Fibroblast of skin of right biceps (primary cell): ENCODE data around the gene IGFBP7.
A peak's percentile ranks its signal among the peaks of the same experiment; 100 is the strongest.

Experiments used
- DNase-seq: peaks from one replicate; pipeline ENCODE4 v3.0.0-alpha.2; 2013

The IGFBP7 gene

DNA sequence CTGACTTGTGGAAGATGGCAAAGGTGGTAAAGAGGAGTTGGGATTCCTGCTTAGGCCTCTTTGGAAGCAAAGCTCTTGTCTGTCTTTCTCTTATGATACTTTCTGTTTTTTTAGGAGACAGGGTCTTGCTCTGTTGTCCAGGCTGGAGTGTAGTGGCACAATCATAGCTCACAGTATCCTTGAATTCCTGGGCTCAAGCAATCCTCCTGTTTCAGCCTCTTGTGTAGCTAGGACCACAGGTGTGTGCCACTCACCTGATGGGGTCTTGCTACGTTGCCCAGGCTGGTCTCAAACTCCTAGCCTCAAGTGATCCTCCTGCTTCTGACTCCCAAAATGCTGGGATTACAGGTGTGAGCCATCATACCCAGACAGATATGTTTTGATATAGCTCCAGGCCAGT is 19.3 kb upstream of the IGFBP7 start:
- no peak for DNase-seq

GRCh38 chr4:57127361-57127760 is 17.2 kb upstream of the IGFBP7 start:
- no peak for DNase-seq

DNA sequence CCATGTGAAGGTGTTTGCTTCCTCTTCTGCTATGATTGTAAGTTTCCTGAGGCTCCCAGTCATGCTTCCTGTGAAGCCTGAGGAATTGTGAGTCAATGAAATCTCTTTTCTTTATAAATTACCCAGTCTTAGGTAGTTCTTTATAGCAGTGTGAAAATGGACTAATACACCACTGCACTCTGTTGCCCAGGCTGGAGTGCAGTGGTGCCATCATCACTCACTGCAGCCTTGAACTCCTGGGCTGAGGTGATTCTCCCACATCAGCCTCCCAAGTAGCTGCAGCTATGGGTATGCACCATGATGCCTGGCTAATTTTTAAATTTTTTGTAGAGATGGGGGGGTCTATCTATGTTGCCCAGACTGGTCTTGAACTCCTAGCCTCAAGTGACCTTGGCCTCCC is 15.8 kb upstream of the IGFBP7 start:
- DNase-seq: no peak

GRCh38 chr4:57124145-57124544 is 14.0 kb upstream of the IGFBP7 start:
- DNase-seq: no peak

DNA sequence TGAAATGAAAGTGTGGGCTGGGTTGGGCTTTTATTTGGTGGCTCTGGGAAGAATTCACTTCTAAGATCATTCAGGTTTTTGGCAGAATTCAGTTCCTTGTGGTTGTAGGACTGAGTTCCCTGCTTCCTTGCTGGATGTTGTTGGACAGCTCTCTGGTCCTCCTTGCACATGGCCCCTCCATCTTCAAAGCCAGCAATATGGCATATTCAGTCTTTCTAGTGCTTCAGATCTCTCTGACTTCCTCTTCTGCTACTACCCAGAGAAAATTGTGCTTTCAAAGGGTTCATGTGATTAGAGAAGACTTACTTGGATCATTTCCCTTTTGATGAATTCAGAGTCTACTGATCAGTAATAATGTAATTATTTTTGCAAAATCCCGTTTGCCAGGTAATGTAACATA is 12.8 kb upstream of the IGFBP7 start:
- no peak for DNase-seq

- DNase-seq: peak; percentile 91
Measured at GRCh38 chr4:57119054-57119651, 9.0 kb upstream of the IGFBP7 start.

- DNase-seq: no peak
Measured at GRCh38 chr4:57117491-57117890, 7.3 kb upstream of the IGFBP7 start.

- no peak for DNase-seq
Measured at GRCh38 chr4:57116245-57116644, 6.1 kb upstream of the IGFBP7 start.

GRCh38 chr4:57114973-57115372 is 4.8 kb upstream of the IGFBP7 start:
- peak; percentile 61 for DNase-seq

- no peak for DNase-seq
Measured at GRCh38 chr4:57113870-57114269, 3.7 kb upstream of the IGFBP7 start.

- peak; percentile 59 for DNase-seq
Measured at GRCh38 chr4:57110640-57111511, 691 bp upstream of the IGFBP7 start.

- no peak for DNase-seq
Measured at GRCh38 chr4:57109411-57109846, 756 bp downstream of the IGFBP7 start.

GRCh38 chr4:57106181-57106580 is 4.0 kb downstream of the IGFBP7 start:
- no peak for DNase-seq

DNA sequence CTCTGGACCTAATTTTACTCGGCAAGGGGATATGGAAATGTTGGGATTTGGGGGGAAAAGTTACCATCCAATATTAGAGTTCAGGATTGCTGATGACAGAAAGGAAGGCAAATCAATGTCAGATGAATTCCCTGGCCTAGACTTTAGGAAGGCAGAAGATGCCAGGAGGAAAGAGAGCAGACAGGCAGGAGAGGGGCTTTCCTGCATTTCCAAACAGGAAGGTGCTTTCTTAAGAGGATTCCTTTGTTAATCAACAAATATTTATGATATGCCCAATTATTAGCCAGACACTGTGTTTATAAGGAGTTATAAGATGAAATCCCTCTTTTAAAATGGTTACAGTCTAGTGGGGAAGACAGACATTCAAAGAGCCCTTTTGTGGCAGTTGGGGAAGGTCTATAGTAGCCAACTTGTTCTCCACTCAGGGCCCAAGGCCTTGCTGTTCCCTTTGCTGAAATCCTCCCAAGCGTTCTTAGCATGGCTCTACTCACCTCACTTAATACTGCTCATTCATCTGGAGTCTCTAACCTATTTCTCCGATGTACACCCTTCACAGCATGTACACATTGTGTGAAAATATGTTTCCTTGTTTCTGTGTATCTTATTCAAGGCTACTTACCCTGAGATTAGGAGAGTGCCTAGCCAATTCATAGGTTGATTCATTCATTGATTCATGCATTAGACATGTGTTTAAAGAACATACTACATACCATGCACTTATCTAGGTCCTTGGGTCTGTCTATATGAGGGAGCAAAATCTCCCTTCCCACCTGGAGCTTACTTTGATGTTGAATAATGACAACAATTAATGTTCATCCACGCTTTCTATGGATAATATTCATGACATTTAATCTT is 5.3 kb downstream of the IGFBP7 start:
- no peak for DNase-seq

DNA sequence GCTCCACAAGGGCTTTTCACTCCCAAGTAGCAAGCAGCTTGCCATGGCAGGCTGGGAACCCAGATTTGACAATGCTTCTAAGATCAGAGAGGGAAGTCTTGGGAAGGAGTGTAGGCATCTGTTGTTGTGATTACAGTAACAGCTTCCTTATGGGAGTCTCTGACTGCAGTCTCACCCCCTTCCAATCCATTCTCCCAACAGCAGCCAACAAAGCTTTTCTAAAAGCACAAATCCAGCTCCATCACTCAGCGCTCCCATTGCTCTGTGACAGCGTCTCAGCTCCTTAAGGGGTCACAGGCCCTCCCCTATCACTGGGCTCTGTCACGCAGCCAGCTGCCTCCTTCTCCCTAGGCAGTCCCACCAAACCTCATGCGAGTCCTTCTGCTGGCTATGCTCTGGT is 7.1 kb downstream of the IGFBP7 start:
- no peak for DNase-seq

GRCh38 chr4:57102050-57102624 is 8.0 kb downstream of the IGFBP7 start:
- peak; percentile 91 for DNase-seq

GRCh38 chr4:57100979-57101651 is 9.1 kb downstream of the IGFBP7 start:
- peak; percentile 53 for DNase-seq

GRCh38 chr4:57099363-57099762 is 10.8 kb downstream of the IGFBP7 start:
- DNase-seq: no peak

DNA sequence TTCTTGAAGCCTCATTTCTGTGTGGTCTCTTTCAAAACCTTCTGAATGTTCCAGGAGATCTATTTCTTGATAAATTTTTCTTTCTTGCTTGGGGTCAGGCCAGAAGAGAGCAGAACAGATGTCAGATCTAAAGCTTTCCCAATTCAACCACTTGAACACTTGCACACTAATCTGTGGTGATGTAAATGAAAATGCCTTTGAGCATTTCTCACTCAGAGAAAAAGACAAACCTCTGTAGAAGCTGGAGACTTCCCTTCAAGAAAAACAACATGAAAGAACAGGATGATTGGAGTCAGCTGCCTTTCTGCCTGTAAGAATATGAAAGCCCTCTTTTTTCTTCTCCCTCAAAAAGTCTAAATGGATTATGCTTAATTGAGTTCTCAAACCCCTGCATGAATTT is 11.2 kb downstream of the IGFBP7 start:
- DNase-seq: peak; percentile 89

- DNase-seq: no peak
Measured at GRCh38 chr4:57098415-57098814, 11.8 kb downstream of the IGFBP7 start.

DNA sequence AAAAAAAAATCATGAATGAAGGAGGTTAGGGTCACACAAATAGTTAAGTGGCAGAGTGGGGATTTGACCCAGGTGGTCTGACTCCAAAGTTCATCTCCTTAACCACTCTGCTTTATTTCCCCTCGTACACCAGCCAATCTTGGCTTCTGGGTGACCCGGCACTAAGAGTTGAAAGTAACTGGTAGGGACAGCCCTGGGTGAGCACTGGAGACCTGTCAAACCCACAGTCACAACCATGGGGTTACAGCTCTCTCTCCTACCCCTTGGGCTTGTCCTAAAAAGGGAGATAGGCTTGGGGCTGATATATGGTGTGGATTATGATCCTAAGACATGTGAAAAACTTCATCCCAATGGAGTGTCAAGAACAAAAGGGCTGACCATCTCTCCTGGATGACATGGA is 12.5 kb downstream of the IGFBP7 start:
- DNase-seq: no peak

DNA sequence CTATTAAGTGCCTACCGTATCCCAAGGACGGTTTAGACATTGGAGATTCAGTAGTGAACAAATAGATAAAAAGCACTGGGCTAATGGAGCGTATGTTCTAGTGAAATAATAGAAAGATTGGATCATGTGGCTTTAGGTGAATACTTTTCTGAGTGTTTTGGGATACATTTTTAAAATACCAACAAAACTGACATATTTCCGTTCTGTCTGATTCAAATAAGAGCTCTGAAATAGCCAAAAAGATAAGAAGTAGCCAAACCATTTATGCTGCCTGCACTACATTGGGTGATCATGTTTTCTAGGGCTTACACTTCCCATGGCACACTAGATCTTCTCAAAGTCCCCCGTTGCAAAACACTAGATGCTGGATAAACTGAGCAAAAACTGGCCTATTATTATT is 14.2 kb downstream of the IGFBP7 start:
- no peak for DNase-seq

GRCh38 chr4:57095245-57095644 is 14.9 kb downstream of the IGFBP7 start:
- no peak for DNase-seq
